Vagina (tissue), 2 donors: ENCODE data around the gene RAPGEF6. TPM values are rescaled to one million over a fixed set of nuclear protein-coding genes. Genes with fewer than 3 reads are reported as not detected.

Source experiments
- DNase-seq, 2 donors: peaks; one replicate each; pipeline ENCODE4 v3.0.0-alpha.2; 2017; ENCODE audit errors: extremely low spot score in 2 of 2
- H3K27ac ChIP-seq: fragments of 200-600 bp; sonication (generic); one replicate; pipeline ENCODE4 v1.5.1; 2019
- H3K27me3 ChIP-seq: fragments of 200-600 bp; sonication (generic); one replicate; pipeline ENCODE4 v1.5.1; 2019
- H3K36me3 ChIP-seq, 2 donors: fragments of 200-600 bp; sonication (generic); one replicate each; pipeline ENCODE4 v1.5.1; 2017 to 2019
- H3K4me1 ChIP-seq: fragments of 200-600 bp; sonication (generic); one replicate; pipeline ENCODE4 v1.5.1; 2019
- H3K4me3 ChIP-seq, 2 donors: fragments of 200-600 bp; sonication (generic); 1 replicate in 1 of 2; 2 replicates in 1 of 2; pipeline ENCODE4 v1.5.1; 2016 to 2019
- H3K9me3 ChIP-seq: fragments of 200-600 bp; sonication (generic); one replicate; pipeline ENCODE4 v1.5.1; 2019
- POLR2A ChIP-seq, 2 donors: fragments of 450-650 bp; IDR thresholded peaks; one replicate each; pipeline ENCODE4 v1.6.1; 2017; ENCODE audit warnings: antibody characterized with exemption in 2 of 2, mild to moderate bottlenecking in 2 of 2, moderate library complexity in 2 of 2
- POLR2AphosphoS5 ChIP-seq, 2 donors: sonication (generic); formaldehyde crosslinking; IDR thresholded peaks; one replicate each; pipeline ENCODE4 v1.9.0; 2017; ENCODE audit warnings: antibody characterized with exemption in 2 of 2, mild to moderate bottlenecking in 2 of 2, low read depth in 1 of 2; ENCODE audit not compliant: insufficient read depth in 1 of 2
- intact Hi-C: fragments of 100-400 bp; cut with DNase I; formaldehyde crosslinking; loops from one replicate; pipeline ENCODE4 v1.15.1; 2023
- total RNA-seq: library from RNA; depleted of rRNA; stranded (reverse); fragments of >200 nt; gene quantifications from one replicate; pipeline ENCODE4 v1.2.3, GENCODE V29; 2016
- TF ChIP-seq, protein P1 (sequence below), 3 experiments: fragments of 450-650 bp in 2 of 3; fragments of 200-600 bp in 1 of 3; sonication (generic) in 1 of 3; IDR thresholded peaks; one replicate each; pipeline ENCODE4 v1.5.1; 2017 to 2019; ENCODE audit warnings: antibody characterized with exemption in 3 of 3, mild to moderate bottlenecking in 2 of 3, moderate library complexity in 2 of 3

Gene RAPGEF6
- total RNA-seq, 1 donor from 2014 or later = 19.2 TPM

- H3K4me3 ChIP-seq = no peak overlapping the region
- no peaks in the 10 kb centered on the region for H3K9me3 ChIP-seq
- no peak for DNase-seq
- no peaks in the 10 kb centered on the region for H3K27me3 ChIP-seq
- H3K36me3 ChIP-seq = no peaks in the 10 kb centered on the region
- H3K4me1 ChIP-seq = no peaks in the 10 kb centered on the region
- no peak overlapping the region for H3K27ac ChIP-seq
- intact Hi-C loops = no loop called here
- TF ChIP-seq, protein P1, sequence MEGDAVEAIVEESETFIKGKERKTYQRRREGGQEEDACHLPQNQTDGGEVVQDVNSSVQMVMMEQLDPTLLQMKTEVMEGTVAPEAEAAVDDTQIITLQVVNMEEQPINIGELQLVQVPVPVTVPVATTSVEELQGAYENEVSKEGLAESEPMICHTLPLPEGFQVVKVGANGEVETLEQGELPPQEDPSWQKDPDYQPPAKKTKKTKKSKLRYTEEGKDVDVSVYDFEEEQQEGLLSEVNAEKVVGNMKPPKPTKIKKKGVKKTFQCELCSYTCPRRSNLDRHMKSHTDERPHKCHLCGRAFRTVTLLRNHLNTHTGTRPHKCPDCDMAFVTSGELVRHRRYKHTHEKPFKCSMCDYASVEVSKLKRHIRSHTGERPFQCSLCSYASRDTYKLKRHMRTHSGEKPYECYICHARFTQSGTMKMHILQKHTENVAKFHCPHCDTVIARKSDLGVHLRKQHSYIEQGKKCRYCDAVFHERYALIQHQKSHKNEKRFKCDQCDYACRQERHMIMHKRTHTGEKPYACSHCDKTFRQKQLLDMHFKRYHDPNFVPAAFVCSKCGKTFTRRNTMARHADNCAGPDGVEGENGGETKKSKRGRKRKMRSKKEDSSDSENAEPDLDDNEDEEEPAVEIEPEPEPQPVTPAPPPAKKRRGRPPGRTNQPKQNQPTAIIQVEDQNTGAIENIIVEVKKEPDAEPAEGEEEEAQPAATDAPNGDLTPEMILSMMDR (IDR thresholded peaks at IDR 0.05) = no peak
- no peak for TF ChIP-seq POLR2AphosphoS5 (IDR thresholded peaks at IDR 0.05; ENCODE audit: insufficient read depth in 1 of 2, low read depth in 1 of 2)
These were observed 248.2 kb downstream of the RAPGEF6 start for GRCh38 chr5:131386779-131387178.

DNA sequence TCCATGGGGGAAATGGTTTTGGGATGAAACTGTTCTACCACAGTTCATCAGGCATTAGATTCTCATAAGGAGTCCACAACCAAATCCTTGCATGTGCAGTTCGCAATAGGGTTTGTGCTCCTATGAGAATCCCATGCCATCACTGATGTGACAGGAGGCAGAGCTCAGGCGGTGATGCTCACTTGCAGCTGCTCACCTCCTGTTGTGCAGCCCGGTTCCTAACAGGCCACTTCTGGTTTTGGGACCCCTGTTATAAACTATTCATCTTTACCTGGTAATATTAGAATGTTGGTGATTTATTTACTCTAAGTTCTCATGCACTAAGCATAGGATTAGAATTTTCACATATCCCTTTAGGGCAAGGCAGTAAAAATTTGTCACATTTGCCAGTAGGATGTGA lies 248.9 kb downstream of the RAPGEF6 start:
- no peaks in the 10 kb centered on the region for H3K9me3 ChIP-seq
- H3K4me1 ChIP-seq = no peaks in the 10 kb centered on the region
- no peaks in the 10 kb centered on the region for H3K36me3 ChIP-seq
- intact Hi-C loops = no loop called here
- no peaks in the 10 kb centered on the region for H3K27me3 ChIP-seq
- no peak for TF ChIP-seq POLR2A (IDR thresholded peaks at IDR 0.05)
- no peak for TF ChIP-seq POLR2AphosphoS5 (IDR thresholded peaks at IDR 0.05; ENCODE audit: insufficient read depth in 1 of 2, low read depth in 1 of 2)
- TF ChIP-seq, protein P1 (IDR thresholded peaks at IDR 0.05) = no peak
- H3K27ac ChIP-seq = no peak overlapping the region
- no peak for DNase-seq
- H3K4me3 ChIP-seq = no peak overlapping the region

DNA sequence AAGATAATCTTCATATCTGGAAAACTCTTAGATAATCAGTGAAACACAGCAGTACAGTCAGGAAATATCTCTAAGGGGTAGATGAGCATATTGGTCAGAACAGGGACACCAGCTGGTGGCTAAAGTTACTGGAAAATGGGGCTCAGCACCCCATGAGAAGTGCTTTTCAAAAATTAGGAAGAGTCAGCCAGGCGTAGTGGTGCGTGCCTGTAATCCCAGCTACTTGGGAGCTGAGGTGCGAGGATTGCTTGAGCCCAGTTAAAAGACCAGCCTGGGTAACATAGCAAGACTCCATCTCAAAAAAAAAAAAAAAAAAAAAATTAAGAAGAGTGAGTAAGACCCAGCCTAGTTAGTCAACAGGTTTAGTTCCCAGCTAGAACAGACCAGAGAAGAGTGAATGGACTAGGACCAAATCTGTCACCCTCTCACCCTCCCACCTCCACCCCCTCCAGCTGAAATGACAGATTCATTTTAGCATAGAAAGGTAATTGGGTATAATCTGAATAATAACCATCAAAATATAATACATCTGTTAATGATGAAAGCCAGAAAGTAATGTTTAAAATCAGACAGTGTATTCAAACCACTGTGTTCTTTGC lies 250.3 kb downstream of the RAPGEF6 start:
- Histone ChIP-seq H3K27ac (no peak overlapping the region), H3K27me3 (no peaks in the 10 kb centered on the region), H3K36me3 (no peaks in the 10 kb centered on the region), H3K4me3 (no peak overlapping the region), H3K4me1 (no peaks in the 10 kb centered on the region), H3K9me3 (no peaks in the 10 kb centered on the region)
- intact Hi-C loops = no loop called here
- no peak for TF ChIP-seq POLR2A (IDR thresholded peaks at IDR 0.05)
- TF ChIP-seq, protein P1 (IDR thresholded peaks at IDR 0.05) = no peak
- DNase-seq = no peak

DNA sequence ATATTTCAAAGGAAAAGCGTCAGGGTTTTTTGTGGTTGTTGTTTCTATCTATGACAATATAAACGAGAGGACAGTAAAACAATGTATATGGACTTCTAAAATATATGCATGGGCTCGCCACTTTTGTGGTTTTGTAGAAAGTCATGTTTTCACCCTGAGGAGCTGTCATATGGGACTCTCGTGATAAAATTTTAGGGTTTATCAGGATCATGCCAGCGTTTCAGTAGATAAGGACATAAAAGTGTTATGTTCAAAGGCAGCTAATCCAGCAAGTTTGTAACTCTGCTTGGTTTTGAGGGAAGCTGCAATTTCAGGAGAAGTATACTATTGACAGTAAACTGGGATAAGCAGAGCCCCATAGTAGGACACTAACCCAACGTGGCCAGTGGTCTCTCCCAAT lies 250.9 kb downstream of the RAPGEF6 start:
- no peak for TF ChIP-seq POLR2A (IDR thresholded peaks at IDR 0.05)
- intact Hi-C loops = no loop called here
- Histone ChIP-seq H3K4me3 (no peak overlapping the region), H3K27me3 (no peaks in the 10 kb centered on the region), H3K9me3 (no peaks in the 10 kb centered on the region), H3K4me1 (peaks cover 1% of the 10 kb centered on the region), H3K27ac (no peak overlapping the region), H3K36me3 (no peaks in the 10 kb centered on the region)
- DNase-seq = no peak

- intact Hi-C loops = no loop called here
- H3K4me1 ChIP-seq = peaks cover 16% of the 10 kb centered on the region
- no peak for TF ChIP-seq POLR2A (IDR thresholded peaks at IDR 0.05)
- TF ChIP-seq POLR2AphosphoS5 (IDR thresholded peaks at IDR 0.05; ENCODE audit: insufficient read depth in 1 of 2, low read depth in 1 of 2) = no peak
- TF ChIP-seq, protein P1 (IDR thresholded peaks at IDR 0.05) = no peak
These were observed 252.3 kb downstream of the RAPGEF6 start for GRCh38 chr5:131382407-131383395.

More at GRCh38 chr5:131382407-131383395, 252.3 kb downstream of the RAPGEF6 start:
- Histone ChIP-seq H3K27me3 (no peaks in the 10 kb centered on the region), H3K36me3 (no peaks in the 10 kb centered on the region), H3K27ac (no peak overlapping the region), H3K4me3 (no peak overlapping the region), H3K9me3 (no peaks in the 10 kb centered on the region)
- no peak for DNase-seq
